Measurements from ENCODE around the gene WFS1. TPM values are rescaled to one million over a fixed set of nuclear protein-coding genes. Genes with fewer than 3 reads are reported as not detected.

WFS1 gene
- total RNA-seq, 2 experiments from 2014 or later: 1.3 to 1.7 TPM

- Histone ChIP-seq H3K36me3 (ENCODE audit: insufficient read depth, low read length) (no peaks in the 10 kb centered on the region), H3K4me3 (ENCODE audit: low read length) (no peak overlapping the region), H3K9me3 (ENCODE audit: control insufficient read depth in 1 of 2, insufficient read depth in 1 of 2, low read length in 2 of 2) (peaks cover 7 to 9% of the 10 kb centered on the region in 2 experiments), H3K27me3 (ENCODE audit: control insufficient read depth in 1 of 2, insufficient read depth in 2 of 2, low read length in 2 of 2) (peaks cover 36 to 39% of the 10 kb centered on the region in 2 experiments), H3K4me1 (ENCODE audit: insufficient read depth, low read length) (no peaks in the 10 kb centered on the region), H3K27ac (ENCODE audit: low read depth in 1 of 2, low read length in 2 of 2) (no peak overlapping the region)
- DNase-seq (peak in 4 of 14 experiments; percentile 17 to 55 (median 40)), ATAC-seq (ENCODE audit: poor library complexity) (no peak)
- ChIA-PET CTCF (interaction anchor here (0.9 to 1.1 kb wide), 2 partner anchors 88 to 105 kb away, joined by 3 to 4 read pairs; no protein-coding TSS in a partner anchor), POLR2A (no interaction called here)
- no peak overlapping the region for H3K27ac Mint-ChIP-seq
- H3K27me3 Mint-ChIP-seq: peaks cover 71% of the 10 kb centered on the region
- peaks cover 5% of the 10 kb centered on the region for H3K4me1 Mint-ChIP-seq (ENCODE audit: low read depth)
- no peak overlapping the region for H3K4me3 Mint-ChIP-seq
- no peaks in the 10 kb centered on the region for H3K9me3 Mint-ChIP-seq
- no peak for TF ChIP-seq CTCF (IDR thresholded peaks at IDR 0.05)
- intact Hi-C loops (cut with DNase I, micrococcal nuclease): no loop called here
- H3K36me3 Mint-ChIP-seq (ENCODE audit: low read depth): no peaks in the 10 kb centered on the region
These were observed 47.5 kb upstream of the WFS1 start for GRCh38 chr4:6221851-6222760.

DNA sequence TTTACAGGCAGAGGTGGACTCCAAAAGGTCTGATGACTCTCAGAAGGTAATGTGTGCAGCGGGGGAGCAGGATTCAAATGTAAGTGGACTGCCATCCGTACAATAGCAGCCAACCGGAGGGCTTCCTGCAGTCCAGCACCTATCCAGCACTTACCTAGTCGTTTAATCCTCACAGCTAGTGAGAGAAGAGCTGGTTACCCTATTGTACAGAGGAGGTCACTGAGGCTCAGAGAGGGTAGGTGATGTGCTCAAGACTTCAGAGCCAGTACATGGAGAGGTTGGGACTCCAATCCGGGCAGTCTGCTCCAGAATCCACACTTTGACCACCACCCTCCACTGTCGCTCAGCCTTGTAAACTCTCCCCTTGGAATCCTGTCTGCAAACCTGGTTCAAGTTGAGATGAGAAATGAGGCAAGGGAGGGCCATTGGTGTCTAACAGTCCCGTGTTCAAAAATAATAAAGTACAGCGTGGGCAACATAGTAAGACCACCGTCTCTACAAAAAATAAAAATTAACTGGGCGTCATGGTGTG is 46.8 kb upstream of the WFS1 start:
- H3K4me1 Mint-ChIP-seq (ENCODE audit: low read depth): peaks cover 5% of the 10 kb centered on the region
- no peak overlapping the region for H3K4me3 Mint-ChIP-seq
- H3K27ac Mint-ChIP-seq: no peak overlapping the region
- H3K36me3 ChIP-seq (ENCODE audit: insufficient read depth, low read length): no peaks in the 10 kb centered on the region
- H3K27me3 ChIP-seq (ENCODE audit: control insufficient read depth in 1 of 2, insufficient read depth in 2 of 2, low read length in 2 of 2): peaks cover 36 to 39% of the 10 kb centered on the region in 2 experiments
- ChIA-PET POLR2A (no interaction called here), CTCF (no interaction called here)
- H3K9me3 Mint-ChIP-seq: no peaks in the 10 kb centered on the region
- no peak for ATAC-seq (ENCODE audit: poor library complexity)
- H3K27me3 Mint-ChIP-seq: peaks cover 70% of the 10 kb centered on the region
- DNase-seq: peak in 1 of 14 experiments; percentile 8
- H3K4me3 ChIP-seq (ENCODE audit: low read length): no peak overlapping the region
- no peaks in the 10 kb centered on the region for H3K36me3 Mint-ChIP-seq (ENCODE audit: low read depth)
- intact Hi-C loops (cut with DNase I, micrococcal nuclease): no loop called here
- H3K4me1 ChIP-seq (ENCODE audit: insufficient read depth, low read length): no peaks in the 10 kb centered on the region
- H3K27ac ChIP-seq (ENCODE audit: low read depth in 1 of 2, low read length in 2 of 2): no peak overlapping the region
- H3K9me3 ChIP-seq (ENCODE audit: control insufficient read depth in 1 of 2, insufficient read depth in 1 of 2, low read length in 2 of 2): peaks cover 7 to 9% of the 10 kb centered on the region in 2 experiments
- TF ChIP-seq CTCF (IDR thresholded peaks at IDR 0.05): no peak

DNA sequence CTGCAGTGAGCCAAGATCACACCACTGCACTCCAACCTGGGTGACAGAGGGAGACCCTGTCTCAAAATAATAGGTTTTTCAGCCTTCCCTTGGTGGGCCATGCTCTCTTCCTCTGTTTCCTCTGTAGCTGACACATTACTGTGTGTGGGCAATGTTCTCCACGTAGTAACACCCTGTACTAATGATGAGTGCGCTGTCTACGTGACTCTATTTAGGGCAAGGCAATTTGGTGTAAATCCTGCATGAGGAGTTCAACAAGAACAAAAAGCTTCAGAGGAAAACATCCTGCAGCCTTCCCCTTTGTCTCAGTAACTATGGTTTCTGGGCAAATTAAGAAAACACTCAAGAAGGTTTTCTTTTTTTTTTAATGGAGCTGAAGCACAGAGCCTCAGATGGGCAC is 44.9 kb upstream of the WFS1 start:
- H3K27ac Mint-ChIP-seq: no peak overlapping the region
- intact Hi-C loops (cut with DNase I, micrococcal nuclease): no loop called here
- ATAC-seq (ENCODE audit: poor library complexity) (no peak), DNase-seq (no peak)
- no peak for TF ChIP-seq CTCF (IDR thresholded peaks at IDR 0.05)
- H3K9me3 Mint-ChIP-seq: no peaks in the 10 kb centered on the region
- Histone ChIP-seq H3K9me3 (ENCODE audit: control insufficient read depth in 1 of 2, insufficient read depth in 1 of 2, low read length in 2 of 2) (peaks cover 7 to 9% of the 10 kb centered on the region in 2 experiments), H3K27me3 (ENCODE audit: control insufficient read depth in 1 of 2, insufficient read depth in 2 of 2, low read length in 2 of 2) (peaks cover 36 to 39% of the 10 kb centered on the region in 2 experiments), H3K27ac (ENCODE audit: low read depth in 1 of 2, low read length in 2 of 2) (no peak overlapping the region), H3K4me1 (ENCODE audit: insufficient read depth, low read length) (no peaks in the 10 kb centered on the region), H3K4me3 (ENCODE audit: low read length) (no peak overlapping the region), H3K36me3 (ENCODE audit: insufficient read depth, low read length) (no peaks in the 10 kb centered on the region)
- H3K36me3 Mint-ChIP-seq (ENCODE audit: low read depth): no peaks in the 10 kb centered on the region
- H3K4me1 Mint-ChIP-seq (ENCODE audit: low read depth): peaks cover 5% of the 10 kb centered on the region
- H3K4me3 Mint-ChIP-seq: no peak overlapping the region
- ChIA-PET CTCF (no interaction called here), POLR2A (interaction anchor here (1.3 kb wide), 1 partner anchor 24 kb away, joined by 3 read pairs; the partner anchor contains the start of gene JAKMIP1)
- peaks cover 60% of the 10 kb centered on the region for H3K27me3 Mint-ChIP-seq
